NCI-H2171 (cell line): Measurements from ENCODE around the gene ARHGAP26.
A peak's percentile ranks its signal among the peaks of the same experiment; 100 is the strongest.
"Not testable (repeated sequence)": the region's sequence is repeated elsewhere in the genome, so short reads cannot be mapped to it uniquely, and the experiment has no call there.

Experiments used
- DNase-seq: peaks from one replicate; lab custom pipeline; 2025; lab: John Stamatoyannopoulos, UW

Gene ARHGAP26

GRCh38 chr5:142902186-142902965, 132.2 kb downstream of the ARHGAP26 start:
- no peak for DNase-seq

- no peak for DNase-seq
Measured at GRCh38 chr5:142904416-142904815, 134.2 kb downstream of the ARHGAP26 start.

GRCh38 chr5:142905348-142905747, 135.2 kb downstream of the ARHGAP26 start:
- DNase-seq = no peak

- peak; percentile 66 for DNase-seq
Measured at GRCh38 chr5:142906863-142907671, 136.9 kb downstream of the ARHGAP26 start.

- DNase-seq = no peak
Measured at GRCh38 chr5:142908659-142909058, 138.5 kb downstream of the ARHGAP26 start.

GRCh38 chr5:142910128-142910527, 140.0 kb downstream of the ARHGAP26 start:
- DNase-seq = no peak

GRCh38 chr5:142911170-142911569, 141.0 kb downstream of the ARHGAP26 start:
- no peak for DNase-seq

GRCh38 chr5:142911775-142912174, 141.6 kb downstream of the ARHGAP26 start:
- no peak for DNase-seq

- DNase-seq = no peak
Measured at GRCh38 chr5:142913728-142914338, 143.7 kb downstream of the ARHGAP26 start.

GRCh38 chr5:142915038-142915437, 144.9 kb downstream of the ARHGAP26 start:
- DNase-seq = no peak

- DNase-seq = peak; percentile 12
Measured at GRCh38 chr5:142915813-142916424, 145.7 kb downstream of the ARHGAP26 start.

- DNase-seq = no peak
Measured at GRCh38 chr5:142918959-142919635, 148.9 kb downstream of the ARHGAP26 start.

- DNase-seq = no peak
Measured at GRCh38 chr5:142920849-142921612, 150.9 kb downstream of the ARHGAP26 start.

- DNase-seq = peak; percentile 6
Measured at GRCh38 chr5:142922223-142922952, 152.2 kb downstream of the ARHGAP26 start.

- no peak for DNase-seq
Measured at GRCh38 chr5:142924135-142924883, 154.1 kb downstream of the ARHGAP26 start.

- DNase-seq = no peak
Measured at GRCh38 chr5:142925795-142926194, 155.6 kb downstream of the ARHGAP26 start.

GRCh38 chr5:142926549-142926948, 156.4 kb downstream of the ARHGAP26 start:
- DNase-seq = no peak

GRCh38 chr5:142928999-142929398, 158.8 kb downstream of the ARHGAP26 start:
- not testable (repeated sequence) for DNase-seq

- DNase-seq = no peak
Measured at GRCh38 chr5:142929587-142929986, 159.4 kb downstream of the ARHGAP26 start.
